ENCODE results near the gene CA10. TPM values are rescaled to one million over a fixed set of nuclear protein-coding genes. Genes with fewer than 3 reads are reported as not detected.

The CA10 gene
- total RNA-seq, 1 donor = not detected

- no peak for DNase-seq (ENCODE audit: low read depth)
- TF ChIP-seq, protein P1, sequence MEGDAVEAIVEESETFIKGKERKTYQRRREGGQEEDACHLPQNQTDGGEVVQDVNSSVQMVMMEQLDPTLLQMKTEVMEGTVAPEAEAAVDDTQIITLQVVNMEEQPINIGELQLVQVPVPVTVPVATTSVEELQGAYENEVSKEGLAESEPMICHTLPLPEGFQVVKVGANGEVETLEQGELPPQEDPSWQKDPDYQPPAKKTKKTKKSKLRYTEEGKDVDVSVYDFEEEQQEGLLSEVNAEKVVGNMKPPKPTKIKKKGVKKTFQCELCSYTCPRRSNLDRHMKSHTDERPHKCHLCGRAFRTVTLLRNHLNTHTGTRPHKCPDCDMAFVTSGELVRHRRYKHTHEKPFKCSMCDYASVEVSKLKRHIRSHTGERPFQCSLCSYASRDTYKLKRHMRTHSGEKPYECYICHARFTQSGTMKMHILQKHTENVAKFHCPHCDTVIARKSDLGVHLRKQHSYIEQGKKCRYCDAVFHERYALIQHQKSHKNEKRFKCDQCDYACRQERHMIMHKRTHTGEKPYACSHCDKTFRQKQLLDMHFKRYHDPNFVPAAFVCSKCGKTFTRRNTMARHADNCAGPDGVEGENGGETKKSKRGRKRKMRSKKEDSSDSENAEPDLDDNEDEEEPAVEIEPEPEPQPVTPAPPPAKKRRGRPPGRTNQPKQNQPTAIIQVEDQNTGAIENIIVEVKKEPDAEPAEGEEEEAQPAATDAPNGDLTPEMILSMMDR (IDR thresholded peaks at IDR 0.05; ENCODE audit: insufficient read depth, low read depth, low read length) = no peak
- H3K4me3 ChIP-seq (ENCODE audit: low read depth, low read length) = no peak overlapping the region
Observed at GRCh38 chr17:51995797-51996403, 162.6 kb downstream of the CA10 start.

- no peak overlapping the region for H3K4me3 ChIP-seq (ENCODE audit: low read depth, low read length)
- DNase-seq (ENCODE audit: low read depth) = no peak
- TF ChIP-seq, protein P1 (IDR thresholded peaks at IDR 0.05; ENCODE audit: insufficient read depth, low read depth, low read length) = no peak
Observed at GRCh38 chr17:51992864-51993416, 165.6 kb downstream of the CA10 start.

- DNase-seq (ENCODE audit: low read depth) = no peak
- TF ChIP-seq, protein P1 (IDR thresholded peaks at IDR 0.05; ENCODE audit: insufficient read depth, low read depth, low read length) = no peak
Observed at GRCh38 chr17:51971121-51971520, 187.4 kb downstream of the CA10 start.

DNA sequence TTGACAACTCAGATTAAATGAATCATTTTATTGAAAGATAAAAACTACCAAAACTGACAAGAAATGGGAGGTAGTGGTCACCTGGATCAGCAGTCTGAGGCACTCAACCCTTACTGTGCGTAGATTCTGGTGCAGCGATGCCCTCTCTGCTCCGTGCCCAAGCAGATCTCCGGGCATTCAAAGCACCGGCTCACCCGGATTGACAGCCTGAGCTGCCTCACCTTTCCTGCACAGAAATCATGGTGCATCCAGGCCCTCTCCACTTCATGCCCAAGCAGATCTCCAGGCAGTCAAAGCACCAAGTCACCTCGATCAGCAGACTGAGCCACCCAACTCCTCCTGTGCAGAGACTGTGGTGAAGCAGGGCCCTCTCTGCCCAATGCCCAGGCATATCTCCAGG is 196.8 kb downstream of the CA10 start:
- TF ChIP-seq, protein P1 (IDR thresholded peaks at IDR 0.05; ENCODE audit: insufficient read depth, low read depth, low read length) = no peak
- no peak for DNase-seq (ENCODE audit: low read depth)

More at GRCh38 chr17:51971121-51971520, 187.4 kb downstream of the CA10 start:
- H3K4me3 ChIP-seq (ENCODE audit: low read depth, low read length) = no peak overlapping the region

GRCh38 chr17:51957786-51958185 is 200.7 kb downstream of the CA10 start:
- DNase-seq (ENCODE audit: low read depth) = no peak
- TF ChIP-seq, protein P1 (IDR thresholded peaks at IDR 0.05; ENCODE audit: insufficient read depth, low read depth, low read length) = no peak

More for the DNA sequence above, 196.8 kb downstream of the CA10 start:
- H3K4me3 ChIP-seq (ENCODE audit: low read depth, low read length) = no peak overlapping the region

GRCh38 chr17:51955245-51955644 is 203.3 kb downstream of the CA10 start:
- TF ChIP-seq, protein P1 (IDR thresholded peaks at IDR 0.05; ENCODE audit: insufficient read depth, low read depth, low read length) = no peak
- no peak for DNase-seq (ENCODE audit: low read depth)
- no peak overlapping the region for H3K4me3 ChIP-seq (ENCODE audit: low read depth, low read length)

More at GRCh38 chr17:51957786-51958185, 200.7 kb downstream of the CA10 start:
- no peak overlapping the region for H3K4me3 ChIP-seq (ENCODE audit: low read depth, low read length)
